ENCODE results near the gene CADPS2. TPM values are rescaled to one million over a fixed set of nuclear protein-coding genes. Genes with fewer than 3 reads are reported as not detected.

Gene CADPS2
- total RNA-seq, 1 experiment from 2014 or later = 16.6 TPM

DNA sequence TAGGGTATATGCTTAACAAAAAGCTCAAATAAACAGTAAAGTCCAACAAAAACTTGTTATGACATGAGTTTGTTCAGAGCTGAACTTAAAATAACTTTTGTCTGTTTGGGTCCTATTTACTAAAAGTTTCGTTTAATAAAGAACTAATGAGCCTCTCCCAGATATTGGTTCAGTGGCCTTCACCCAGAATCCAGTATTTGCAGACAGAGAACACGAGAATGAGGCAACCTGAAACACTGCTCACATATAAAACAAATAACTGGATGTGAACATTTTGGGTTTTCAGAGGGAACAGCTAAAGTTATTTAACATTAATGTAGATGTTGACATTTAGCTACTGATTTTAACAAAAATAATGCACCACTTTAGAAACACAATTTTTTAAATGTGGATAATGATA is 285.6 kb downstream of the CADPS2 start:
- no peaks in the 10 kb centered on the region for H3K9me3 ChIP-seq (replicated peaks)
- H3K4me3 ChIP-seq = no peak overlapping the region
- no peaks in the 10 kb centered on the region for H3K36me3 ChIP-seq
- DNase-seq (ENCODE audit: low read depth in 1 of 2, low spot score in 2 of 2) = no peak
- H3K27me3 ChIP-seq (replicated peaks) = no peaks in the 10 kb centered on the region
- no peak overlapping the region for H3K27ac ChIP-seq
- no peaks in the 10 kb centered on the region for H3K4me1 ChIP-seq (replicated peaks)

DNA sequence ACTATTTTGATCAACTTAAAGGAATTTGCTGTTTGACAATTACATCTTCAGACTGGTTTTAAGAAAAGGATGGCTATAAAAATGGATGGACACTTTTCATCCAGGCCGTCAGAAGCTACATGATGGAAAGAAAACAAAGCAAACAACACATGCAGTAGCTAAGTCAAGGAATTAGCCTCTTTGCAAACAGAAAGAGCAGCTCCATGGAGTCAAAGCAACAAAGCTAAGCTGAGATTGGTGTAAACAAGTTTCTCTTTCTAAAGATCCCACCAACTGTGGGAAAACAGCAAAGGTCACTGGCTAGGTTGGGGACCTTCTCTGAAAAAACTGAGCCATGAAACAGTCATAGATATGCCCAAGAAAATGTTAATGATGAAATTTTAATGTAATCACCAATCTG is 286.2 kb downstream of the CADPS2 start:
- no peak overlapping the region for H3K4me3 ChIP-seq
- no peak for DNase-seq (ENCODE audit: low read depth in 1 of 2, low spot score in 2 of 2)
- no peaks in the 10 kb centered on the region for H3K4me1 ChIP-seq (replicated peaks)
- H3K9me3 ChIP-seq (replicated peaks) = no peaks in the 10 kb centered on the region
- H3K27ac ChIP-seq = no peak overlapping the region
- H3K36me3 ChIP-seq = no peaks in the 10 kb centered on the region
- no peaks in the 10 kb centered on the region for H3K27me3 ChIP-seq (replicated peaks)

DNA sequence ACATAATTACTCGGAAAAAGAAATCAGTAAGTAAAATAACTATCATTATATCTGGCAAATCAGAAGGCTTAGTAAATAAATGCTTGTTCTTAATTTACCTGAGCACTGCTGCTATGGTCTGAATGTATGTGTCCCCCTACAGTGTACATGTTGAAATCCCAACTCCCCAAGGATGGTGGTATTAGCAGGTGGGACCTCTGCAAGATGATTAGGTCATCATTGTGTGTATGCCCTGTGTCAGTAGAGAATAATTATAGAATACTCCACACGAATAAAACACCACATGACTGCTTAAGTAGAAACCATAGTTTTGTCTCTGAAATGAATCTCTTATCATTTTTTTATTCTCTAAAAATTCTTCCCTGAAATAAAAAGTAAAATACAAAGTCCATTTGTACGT is 289.0 kb downstream of the CADPS2 start:
- Histone ChIP-seq H3K4me1 (replicated peaks) (no peaks in the 10 kb centered on the region), H3K27ac (no peak overlapping the region), H3K36me3 (no peaks in the 10 kb centered on the region), H3K9me3 (replicated peaks) (no peaks in the 10 kb centered on the region), H3K4me3 (no peak overlapping the region), H3K27me3 (replicated peaks) (no peaks in the 10 kb centered on the region)
- no peak for DNase-seq (ENCODE audit: low read depth in 1 of 2, low spot score in 2 of 2)

DNA sequence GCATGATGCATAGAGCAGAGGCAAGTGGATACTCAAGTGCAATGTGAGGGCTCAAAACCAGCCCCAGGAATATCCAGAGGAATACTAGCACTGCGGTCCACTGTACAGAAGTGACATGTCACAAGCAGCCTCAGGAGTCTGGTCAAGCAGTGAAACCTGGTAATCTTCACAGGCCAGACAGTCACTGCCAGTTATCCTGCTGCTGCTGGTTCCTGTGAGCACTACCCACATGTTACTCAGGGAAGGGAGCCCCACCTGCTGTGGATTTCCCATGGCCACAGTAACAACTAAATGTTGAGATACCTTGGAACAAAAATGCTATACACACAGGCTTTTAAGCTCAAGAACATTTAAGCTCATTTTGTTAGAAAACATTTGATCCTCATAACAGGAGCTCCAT is 290.4 kb downstream of the CADPS2 start:
- no peaks in the 10 kb centered on the region for H3K27me3 ChIP-seq (replicated peaks)
- no peak overlapping the region for H3K27ac ChIP-seq
- no peaks in the 10 kb centered on the region for H3K4me1 ChIP-seq (replicated peaks)
- H3K9me3 ChIP-seq (replicated peaks) = no peaks in the 10 kb centered on the region
- no peak overlapping the region for H3K4me3 ChIP-seq
- DNase-seq (ENCODE audit: low read depth in 1 of 2, low spot score in 2 of 2) = no peak
- no peaks in the 10 kb centered on the region for H3K36me3 ChIP-seq

DNA sequence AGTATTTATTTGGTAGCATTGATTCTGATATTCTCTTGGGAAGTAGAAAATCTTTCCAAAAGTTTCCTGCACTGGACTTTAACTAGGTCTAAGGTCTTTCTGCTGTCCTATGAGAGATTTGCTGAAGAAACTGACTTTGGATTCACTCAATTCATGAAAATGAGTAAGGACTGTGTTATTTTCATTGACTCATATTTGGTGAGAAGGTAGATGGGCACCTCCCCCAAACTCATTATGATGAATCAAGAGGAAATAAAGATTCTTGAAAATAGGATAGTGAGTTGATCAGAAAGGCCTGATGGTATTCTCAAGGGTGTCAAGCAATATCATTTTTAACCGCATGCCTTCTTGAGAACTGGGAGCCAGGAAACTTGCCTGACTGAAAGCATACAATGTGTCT is 297.6 kb downstream of the CADPS2 start:
- Histone ChIP-seq H3K27ac (no peak overlapping the region), H3K4me1 (replicated peaks) (no peaks in the 10 kb centered on the region), H3K36me3 (no peaks in the 10 kb centered on the region), H3K4me3 (no peak overlapping the region), H3K27me3 (replicated peaks) (no peaks in the 10 kb centered on the region), H3K9me3 (replicated peaks) (no peaks in the 10 kb centered on the region)
- DNase-seq (ENCODE audit: low read depth in 1 of 2, low spot score in 2 of 2) = no peak

DNA sequence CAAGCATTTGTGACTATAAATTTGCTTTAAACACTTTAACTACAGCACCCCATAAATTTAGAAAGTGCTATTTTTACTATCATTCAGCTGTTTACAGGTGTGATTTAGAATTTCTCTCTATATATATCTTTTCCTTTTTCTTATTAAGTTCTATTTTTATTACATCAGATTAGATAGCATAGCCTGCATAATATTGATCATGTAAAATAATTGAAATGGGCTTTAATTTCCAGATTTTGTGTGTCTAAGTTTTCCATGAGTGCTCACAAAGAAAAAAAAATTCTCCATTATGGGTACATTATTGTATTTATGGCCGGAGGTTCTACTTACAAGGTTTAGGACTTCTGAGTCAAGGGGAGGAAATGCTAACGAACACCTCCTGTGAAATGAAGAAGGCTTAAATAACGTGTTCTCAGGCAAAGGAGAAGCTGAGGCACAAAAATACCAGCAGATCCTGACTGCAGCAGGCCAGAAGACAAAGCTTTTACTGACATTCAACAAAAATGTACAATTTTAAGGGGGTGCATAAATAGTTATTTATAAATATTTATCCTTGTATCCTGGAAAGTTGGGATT is 301.5 kb downstream of the CADPS2 start:
- H3K27me3 ChIP-seq (replicated peaks) = no peaks in the 10 kb centered on the region
- no peaks in the 10 kb centered on the region for H3K4me1 ChIP-seq (replicated peaks)
- H3K27ac ChIP-seq = no peak overlapping the region
- H3K36me3 ChIP-seq = no peaks in the 10 kb centered on the region
- H3K4me3 ChIP-seq = no peak overlapping the region
- no peak for DNase-seq (ENCODE audit: low read depth in 1 of 2, low spot score in 2 of 2)
- H3K9me3 ChIP-seq (replicated peaks) = no peaks in the 10 kb centered on the region

DNA sequence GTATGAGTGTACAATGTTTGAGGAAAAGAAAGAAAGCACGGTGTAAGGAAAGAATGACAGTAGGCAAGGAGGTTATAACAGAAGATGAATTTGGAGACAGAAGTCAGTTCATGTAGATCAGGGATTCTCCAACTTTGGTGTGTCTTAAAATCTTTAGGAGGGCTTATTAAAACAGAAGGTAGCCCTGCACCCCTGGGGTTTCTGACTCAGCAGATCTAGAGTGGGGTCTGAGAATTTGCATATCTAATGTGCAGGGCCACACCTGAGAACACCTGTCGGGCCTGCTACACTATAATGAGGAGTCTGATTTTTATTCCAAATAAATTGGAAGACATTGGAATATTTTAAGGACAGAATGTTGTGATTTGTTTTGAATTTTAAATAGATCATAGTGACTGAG is 307.9 kb downstream of the CADPS2 start:
- Histone ChIP-seq H3K9me3 (replicated peaks) (no peaks in the 10 kb centered on the region), H3K4me1 (replicated peaks) (no peaks in the 10 kb centered on the region), H3K27ac (no peak overlapping the region), H3K4me3 (no peak overlapping the region), H3K36me3 (no peaks in the 10 kb centered on the region), H3K27me3 (replicated peaks) (no peaks in the 10 kb centered on the region)
- DNase-seq (ENCODE audit: low read depth in 1 of 2, low spot score in 2 of 2) = no peak

DNA sequence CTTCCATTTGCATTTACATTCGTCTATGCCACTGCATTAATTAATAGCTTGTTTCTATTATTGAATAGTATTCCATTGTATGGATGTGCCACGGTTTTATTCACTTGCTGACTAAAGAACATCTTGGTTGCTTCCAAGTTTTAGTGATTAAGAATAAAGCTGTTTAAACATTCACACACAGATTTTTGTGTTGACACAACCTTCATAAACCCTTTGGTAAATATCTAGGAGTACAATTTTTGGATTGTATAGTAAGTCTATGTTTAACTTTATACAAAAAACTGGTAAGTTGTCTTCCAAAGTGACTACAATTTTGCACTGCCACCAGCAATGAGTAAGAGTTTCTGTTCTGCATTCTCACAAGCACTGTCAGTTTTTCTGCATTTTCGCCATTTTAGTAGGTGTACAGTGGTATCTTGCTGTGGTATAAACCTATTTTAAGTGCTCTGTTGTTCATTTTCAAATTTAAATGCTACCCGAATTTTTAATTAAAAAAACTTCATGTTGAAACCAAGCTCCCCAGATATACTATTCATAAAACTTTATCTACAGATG is 308.7 kb downstream of the CADPS2 start:
- H3K9me3 ChIP-seq (replicated peaks) = no peaks in the 10 kb centered on the region
- no peaks in the 10 kb centered on the region for H3K36me3 ChIP-seq
- no peaks in the 10 kb centered on the region for H3K4me1 ChIP-seq (replicated peaks)
- DNase-seq (ENCODE audit: low read depth in 1 of 2, low spot score in 2 of 2) = no peak
- no peak overlapping the region for H3K4me3 ChIP-seq
- H3K27me3 ChIP-seq (replicated peaks) = no peaks in the 10 kb centered on the region
- no peak overlapping the region for H3K27ac ChIP-seq

DNA sequence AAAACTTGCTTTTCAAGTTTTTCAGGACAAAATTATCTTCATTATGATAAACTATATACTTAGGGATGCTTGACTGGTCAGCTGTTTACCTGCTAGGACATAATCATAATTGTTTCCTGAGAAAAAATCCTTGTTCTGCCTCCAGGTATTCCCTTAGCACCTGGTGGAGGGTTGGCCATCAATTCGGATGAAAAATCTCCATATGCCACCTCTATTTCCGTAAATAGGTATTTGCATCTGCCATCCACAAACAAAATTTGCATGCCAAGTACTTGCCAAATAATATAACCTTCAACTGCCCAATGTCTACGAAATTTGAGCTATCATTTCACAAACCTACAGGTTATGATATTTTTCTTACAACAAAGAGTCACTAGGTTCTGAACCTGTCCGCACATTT is 313.6 kb downstream of the CADPS2 start:
- Histone ChIP-seq H3K4me3 (no peak overlapping the region), H3K27me3 (replicated peaks) (no peaks in the 10 kb centered on the region), H3K4me1 (replicated peaks) (no peaks in the 10 kb centered on the region), H3K36me3 (no peaks in the 10 kb centered on the region), H3K9me3 (replicated peaks) (no peaks in the 10 kb centered on the region), H3K27ac (no peak overlapping the region)
- no peak for DNase-seq (ENCODE audit: low read depth in 1 of 2, low spot score in 2 of 2)

DNA sequence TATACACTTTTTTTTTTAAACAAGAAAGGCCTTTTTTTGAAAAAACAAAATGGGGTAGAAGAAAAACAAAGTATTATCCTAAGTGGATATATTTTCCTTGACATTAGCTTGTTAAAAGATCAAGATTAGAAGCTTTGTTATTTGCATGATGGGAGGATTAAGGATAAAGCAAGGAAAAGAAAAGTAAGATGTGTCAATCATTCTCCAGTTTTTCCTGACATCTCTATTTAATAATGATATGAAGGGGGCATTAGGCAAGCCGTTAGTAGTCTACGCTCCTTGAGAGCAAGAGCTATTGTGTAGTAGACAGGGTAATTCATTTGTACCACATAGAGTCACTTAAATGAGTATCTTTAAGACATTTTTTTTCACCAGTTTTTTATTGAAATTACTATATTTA is 324.9 kb downstream of the CADPS2 start:
- no peaks in the 10 kb centered on the region for H3K4me1 ChIP-seq (replicated peaks)
- H3K36me3 ChIP-seq = no peaks in the 10 kb centered on the region
- H3K9me3 ChIP-seq (replicated peaks) = no peaks in the 10 kb centered on the region
- H3K27me3 ChIP-seq (replicated peaks) = no peaks in the 10 kb centered on the region
- H3K4me3 ChIP-seq = no peak overlapping the region
- H3K27ac ChIP-seq = no peak overlapping the region
- no peak for DNase-seq (ENCODE audit: low read depth in 1 of 2, low spot score in 2 of 2)

DNA sequence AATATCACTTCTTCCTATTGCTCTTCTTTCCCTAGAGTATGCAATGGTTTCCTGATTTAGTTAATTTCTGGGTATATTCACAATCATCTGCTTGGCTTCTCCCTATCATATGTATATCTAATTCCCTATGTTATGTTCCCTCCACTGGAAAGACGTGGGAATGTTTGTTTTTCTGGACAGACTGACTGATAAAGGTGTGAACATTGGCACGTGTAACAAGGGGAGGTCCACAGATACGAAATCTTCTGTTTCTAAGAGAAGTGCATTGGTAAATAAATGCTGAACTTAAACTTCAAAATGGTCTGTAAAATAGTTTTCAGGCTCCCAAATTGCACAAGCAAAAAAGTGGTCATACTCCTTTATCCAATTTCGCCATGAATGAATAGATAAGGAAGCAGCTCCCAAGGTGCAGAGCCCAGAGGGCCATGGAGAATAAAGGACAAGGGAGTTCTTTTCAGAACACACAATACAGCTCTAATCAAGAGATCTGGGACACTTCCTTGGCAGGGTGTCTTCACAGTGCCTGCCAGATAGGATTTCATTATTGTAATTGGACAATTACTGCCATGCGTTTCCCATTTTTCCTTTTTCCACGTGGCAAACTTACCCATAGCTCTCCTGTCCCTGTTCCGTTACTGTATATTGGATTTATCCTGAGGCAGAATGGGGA is 329.3 kb downstream of the CADPS2 start:
- Histone ChIP-seq H3K4me3 (no peak overlapping the region), H3K4me1 (replicated peaks) (no peaks in the 10 kb centered on the region), H3K9me3 (replicated peaks) (no peaks in the 10 kb centered on the region)

DNA sequence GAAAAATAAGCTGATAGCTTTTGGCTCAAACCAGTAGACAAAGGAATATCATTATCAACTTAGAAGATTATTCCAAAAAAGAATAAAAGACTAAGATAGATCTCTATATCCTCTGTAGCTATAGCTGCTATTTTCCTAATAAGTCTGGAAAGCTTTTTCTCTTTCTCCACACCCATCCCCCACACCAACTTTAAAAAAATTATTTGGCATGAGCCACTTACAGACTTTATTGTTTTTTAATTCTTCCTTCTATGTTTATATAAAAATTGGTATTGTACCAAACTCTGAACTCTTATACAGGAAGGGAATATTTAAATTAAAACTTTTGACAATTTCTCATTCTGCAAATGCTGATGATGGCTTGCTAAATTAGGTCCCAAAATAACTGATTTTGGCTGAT is 330.0 kb downstream of the CADPS2 start:
- H3K4me3 ChIP-seq = no peak overlapping the region
- DNase-seq (ENCODE audit: low read depth in 1 of 2, low spot score in 2 of 2) = no peak
- no peaks in the 10 kb centered on the region for H3K4me1 ChIP-seq (replicated peaks)
- no peaks in the 10 kb centered on the region for H3K27me3 ChIP-seq (replicated peaks)
- H3K9me3 ChIP-seq (replicated peaks) = no peaks in the 10 kb centered on the region
- H3K27ac ChIP-seq = no peak overlapping the region
- no peaks in the 10 kb centered on the region for H3K36me3 ChIP-seq

More for the DNA sequence above, 329.3 kb downstream of the CADPS2 start:
- Histone ChIP-seq H3K27me3 (replicated peaks) (no peaks in the 10 kb centered on the region), H3K27ac (no peak overlapping the region), H3K36me3 (no peaks in the 10 kb centered on the region)
- no peak for DNase-seq (ENCODE audit: low read depth in 1 of 2, low spot score in 2 of 2)

DNA sequence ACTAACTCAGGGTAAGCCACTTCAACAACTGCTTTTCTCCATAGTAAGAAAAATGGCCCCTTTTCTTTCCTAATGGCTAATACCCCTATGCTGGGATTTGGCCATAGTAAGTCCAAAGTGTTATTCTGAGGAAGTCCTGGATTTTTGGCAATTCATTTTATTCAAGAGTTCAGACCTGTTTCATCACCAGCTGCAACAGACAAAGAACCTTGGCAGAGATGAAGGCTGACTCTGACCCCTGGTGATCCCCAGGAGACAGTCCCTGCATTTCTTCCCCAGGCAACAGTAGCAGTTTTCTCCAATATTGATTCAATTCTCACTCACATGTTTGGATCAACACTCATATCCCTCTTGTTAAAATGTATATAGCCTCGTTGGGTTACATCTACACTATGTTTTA is 332.5 kb downstream of the CADPS2 start:
- H3K36me3 ChIP-seq = no peaks in the 10 kb centered on the region
- no peaks in the 10 kb centered on the region for H3K9me3 ChIP-seq (replicated peaks)
- no peak for DNase-seq (ENCODE audit: low read depth in 1 of 2, low spot score in 2 of 2)

DNA sequence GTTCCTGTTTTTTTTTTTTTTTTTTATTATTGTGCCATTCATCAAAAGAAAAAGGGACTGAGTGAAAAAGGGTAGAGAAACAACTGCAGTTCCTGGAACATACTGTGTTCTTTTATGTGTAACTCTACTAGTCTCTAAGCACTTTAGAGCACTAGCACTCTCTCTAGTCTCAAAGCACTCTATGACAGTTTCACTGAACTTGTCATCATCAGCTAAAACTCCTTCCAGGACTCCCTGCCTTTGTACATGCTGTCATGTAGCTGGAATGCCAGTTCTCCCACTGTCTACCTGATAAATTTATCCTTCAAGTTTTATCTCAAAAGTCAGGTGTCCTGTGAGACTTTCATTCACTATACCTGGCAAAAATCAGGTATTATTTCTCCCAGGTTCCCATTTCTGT is 333.5 kb downstream of the CADPS2 start:
- H3K4me3 ChIP-seq = no peak overlapping the region
- DNase-seq (ENCODE audit: low read depth in 1 of 2, low spot score in 2 of 2) = no peak
- H3K4me1 ChIP-seq (replicated peaks) = no peaks in the 10 kb centered on the region
- H3K27ac ChIP-seq = no peak overlapping the region
- no peaks in the 10 kb centered on the region for H3K9me3 ChIP-seq (replicated peaks)
- H3K27me3 ChIP-seq (replicated peaks) = no peaks in the 10 kb centered on the region
- no peaks in the 10 kb centered on the region for H3K36me3 ChIP-seq

More for the DNA sequence above, 332.5 kb downstream of the CADPS2 start:
- no peaks in the 10 kb centered on the region for H3K4me1 ChIP-seq (replicated peaks)
- no peaks in the 10 kb centered on the region for H3K27me3 ChIP-seq (replicated peaks)
- no peak overlapping the region for H3K27ac ChIP-seq
- no peak overlapping the region for H3K4me3 ChIP-seq

DNA sequence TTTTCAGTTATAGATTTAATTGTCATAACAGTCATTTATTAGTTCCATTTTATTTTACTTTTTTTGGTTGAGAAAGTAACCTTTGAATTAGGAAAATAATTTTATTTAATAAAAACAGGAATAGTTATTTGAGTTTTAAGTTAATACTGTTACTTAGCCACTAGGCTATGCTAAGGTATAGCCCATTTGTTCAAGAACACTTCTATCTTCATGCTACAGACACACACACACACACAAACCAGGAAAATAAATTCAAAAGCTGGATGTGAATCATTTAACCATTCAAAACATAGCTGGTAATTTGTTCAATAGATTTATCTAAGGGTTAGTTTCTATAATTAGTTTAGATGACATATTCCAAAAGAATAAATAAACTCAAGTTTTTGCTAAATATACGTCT is 335.7 kb downstream of the CADPS2 start:
- no peak for DNase-seq (ENCODE audit: low read depth in 1 of 2, low spot score in 2 of 2)

More for the DNA sequence above, 335.7 kb downstream of the CADPS2 start:
- no peaks in the 10 kb centered on the region for H3K36me3 ChIP-seq
- H3K27ac ChIP-seq = no peak overlapping the region
- H3K4me3 ChIP-seq = no peak overlapping the region
- H3K27me3 ChIP-seq (replicated peaks) = no peaks in the 10 kb centered on the region
- no peaks in the 10 kb centered on the region for H3K9me3 ChIP-seq (replicated peaks)
- no peaks in the 10 kb centered on the region for H3K4me1 ChIP-seq (replicated peaks)

Data from SJSA1 (cell line).